ENCODE results near the gene NAA60.

Gene NAA60

DNA sequence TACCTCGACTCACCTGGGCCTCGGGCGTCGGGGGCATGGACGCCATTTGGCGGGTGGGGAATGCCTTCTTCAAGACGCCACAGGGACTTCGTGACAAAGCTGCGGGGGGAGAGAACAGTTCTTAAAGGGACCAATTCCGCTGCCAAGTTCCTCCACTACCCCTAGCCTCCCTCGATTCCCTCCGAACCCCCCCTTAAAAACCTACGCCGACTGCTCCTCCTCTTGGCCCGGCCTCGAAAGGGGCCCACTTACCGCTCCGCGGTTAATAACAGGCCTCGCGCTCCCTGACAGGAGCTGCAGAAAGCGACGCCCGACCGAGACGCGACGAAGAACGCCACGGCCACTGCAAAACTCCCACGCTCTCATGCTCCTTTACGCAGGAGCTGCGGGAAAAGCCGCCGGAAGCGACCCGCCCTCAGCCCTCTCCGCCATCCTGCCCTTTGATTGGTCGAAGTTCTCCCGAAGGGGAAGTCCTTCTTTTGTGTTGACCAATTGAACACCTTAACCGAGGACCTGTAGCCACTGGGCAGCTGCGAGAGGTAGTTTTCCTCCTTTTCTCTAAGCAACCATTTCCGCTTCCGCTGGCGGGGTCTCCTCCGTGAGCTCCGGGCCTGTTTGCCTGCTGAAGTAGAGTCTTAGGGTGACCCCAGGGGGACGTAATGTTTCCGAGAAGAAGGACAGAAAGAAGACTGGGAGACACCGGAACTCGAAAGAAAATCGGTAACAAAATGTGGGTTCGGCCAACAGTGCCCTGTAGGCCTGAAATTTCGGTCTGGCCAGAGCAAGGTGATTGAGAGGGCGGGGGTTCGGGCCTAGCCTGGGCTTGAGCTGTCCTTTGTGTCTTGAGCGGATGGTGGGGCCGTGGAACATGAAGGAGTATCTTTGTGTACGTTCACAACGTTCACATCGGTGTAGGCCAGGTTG, at the start of gene NAA60, which contains the start of gene ZNF597:
NAA60 (plus strand) TSS at position 573 of the 924 bp plus-strand sequence. CDS start 32,548 bp downstream, outside the sequence.
ZNF597 (minus strand) TSS at position 397 of the 924 bp plus-strand sequence; CDS start at position 46, 351 bp downstream.
- peak; percentile 53 for DNase-seq

DNA sequence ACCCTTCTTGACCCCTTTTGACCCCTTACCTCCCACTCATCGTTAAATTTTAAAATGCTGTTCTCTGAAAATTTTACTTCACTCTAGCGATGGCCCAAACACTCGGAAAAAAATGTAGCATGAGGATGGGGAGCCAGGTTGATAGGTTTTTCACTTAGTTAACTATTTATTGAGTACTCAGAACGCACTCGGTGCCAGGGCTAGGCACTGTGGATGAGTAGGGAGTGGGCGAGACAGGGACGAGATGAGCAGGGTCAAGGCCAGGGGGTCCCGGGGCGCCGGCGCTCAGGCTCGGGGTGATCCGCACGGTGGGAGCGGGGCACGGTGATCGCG, 43.1 kb upstream of the NAA60 start:
- no peak for DNase-seq

DNA sequence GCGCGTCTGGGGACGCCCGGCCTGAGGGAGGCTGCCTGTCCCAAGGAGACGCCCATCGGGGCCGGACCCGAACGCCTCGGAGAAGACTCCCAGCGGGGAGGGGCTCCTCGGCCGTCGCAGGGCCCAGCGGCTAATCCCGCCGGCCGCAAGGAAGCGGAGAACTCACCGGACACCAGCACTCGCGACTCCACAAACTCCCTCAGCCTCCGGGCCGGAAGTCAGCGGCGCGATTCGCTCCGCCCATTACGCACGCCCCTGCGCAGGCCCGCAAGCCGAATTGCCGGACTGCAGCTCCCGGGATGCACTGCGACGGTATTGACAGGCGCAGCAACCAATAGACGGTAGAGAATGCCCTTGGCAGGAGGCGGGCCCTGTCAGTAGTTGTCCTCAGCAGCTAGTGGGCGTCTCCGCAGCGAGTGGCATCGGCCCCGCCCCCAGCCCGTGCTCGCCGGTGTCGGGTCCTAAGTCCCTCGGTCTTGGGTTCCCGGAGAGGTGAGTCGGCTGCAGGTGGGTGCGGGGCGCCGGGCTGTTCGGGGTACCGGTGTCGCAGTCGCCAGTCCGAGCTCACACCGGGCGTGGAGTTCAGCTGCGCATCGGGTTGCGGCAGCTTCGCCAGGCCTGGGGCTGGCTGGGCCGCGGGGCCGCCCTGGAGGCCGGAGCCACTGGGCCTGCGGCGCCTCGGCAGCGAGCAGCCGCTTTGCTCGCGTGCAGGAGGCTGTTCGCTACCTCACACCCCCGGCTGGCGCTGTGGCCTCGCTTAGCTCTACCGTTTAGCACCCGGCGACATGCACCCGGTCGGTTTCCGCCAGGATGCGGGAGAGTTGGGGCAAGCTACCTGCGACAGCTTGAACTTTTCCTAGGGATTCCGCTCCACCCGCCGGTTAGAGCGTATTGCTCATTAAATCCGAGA, 42.4 kb upstream of the NAA60 start, which contains the start of the genes ZNF174 and ZSCAN32:
ZNF174 (plus strand) TSS at position 437 of the 910 bp plus-strand sequence. CDS start 790 bp downstream, outside the sequence.
ZSCAN32 (minus strand) TSS at position 226 of the 910 bp plus-strand sequence. CDS start 3,447 bp downstream, outside the sequence.
- peak; percentile 84 for DNase-seq

DNA sequence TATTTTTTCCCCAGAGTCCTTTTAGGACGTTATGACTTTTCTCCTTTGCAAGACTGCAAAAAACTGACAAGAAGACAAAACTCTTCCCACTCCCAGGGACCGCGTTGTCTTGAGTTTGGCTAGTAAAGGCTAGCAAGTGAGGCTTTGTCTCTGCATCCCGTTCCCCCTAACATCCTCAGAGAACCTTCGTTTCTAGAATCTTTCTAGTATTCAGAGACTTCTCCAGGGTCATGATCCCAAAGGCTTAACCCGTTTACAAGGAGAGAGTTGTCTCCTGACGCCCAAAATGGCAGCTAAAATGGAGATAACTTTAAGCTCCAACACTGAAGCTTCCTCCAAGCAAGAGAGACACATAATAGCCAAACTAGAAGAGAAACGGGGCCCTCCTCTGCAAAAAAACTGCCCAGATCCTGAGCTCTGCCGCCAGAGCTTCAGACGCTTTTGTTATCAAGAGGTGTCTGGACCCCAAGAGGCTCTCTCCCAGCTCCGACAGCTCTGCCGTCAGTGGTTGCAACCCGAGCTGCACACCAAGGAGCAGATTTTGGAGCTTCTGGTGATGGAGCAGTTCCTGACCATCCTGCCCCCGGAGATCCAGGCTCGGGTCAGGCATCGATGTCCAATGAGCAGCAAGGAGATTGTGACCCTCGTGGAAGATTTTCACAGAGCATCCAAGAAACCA, 41.6 kb upstream of the NAA60 start:
- no peak for DNase-seq

DNA sequence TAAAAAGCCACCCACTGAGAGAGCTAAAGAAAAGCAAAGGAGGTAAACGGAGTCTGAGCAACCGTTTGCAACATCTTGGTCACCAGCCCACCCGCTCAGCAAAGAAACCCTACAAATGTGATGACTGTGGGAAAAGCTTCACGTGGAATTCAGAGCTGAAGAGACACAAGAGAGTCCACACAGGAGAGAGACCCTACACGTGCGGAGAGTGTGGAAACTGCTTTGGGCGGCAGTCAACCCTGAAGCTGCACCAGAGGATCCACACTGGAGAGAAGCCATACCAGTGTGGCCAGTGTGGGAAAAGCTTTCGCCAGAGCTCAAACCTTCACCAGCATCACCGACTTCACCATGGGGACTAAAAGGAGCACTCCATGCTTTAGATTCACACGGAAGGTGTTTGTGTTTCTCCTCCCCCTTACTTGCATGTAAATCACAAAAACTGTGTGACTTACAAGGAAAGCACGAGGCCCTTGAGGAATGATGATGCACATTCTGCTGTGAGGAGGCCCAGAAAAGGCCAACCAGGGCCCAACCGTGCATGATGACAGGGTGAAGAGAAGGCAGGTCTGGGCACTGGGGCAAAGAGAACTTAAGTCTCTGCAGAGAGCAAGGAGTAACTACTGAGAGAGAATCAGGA, 34.8 kb upstream of the NAA60 start:
- no peak for DNase-seq

DNA sequence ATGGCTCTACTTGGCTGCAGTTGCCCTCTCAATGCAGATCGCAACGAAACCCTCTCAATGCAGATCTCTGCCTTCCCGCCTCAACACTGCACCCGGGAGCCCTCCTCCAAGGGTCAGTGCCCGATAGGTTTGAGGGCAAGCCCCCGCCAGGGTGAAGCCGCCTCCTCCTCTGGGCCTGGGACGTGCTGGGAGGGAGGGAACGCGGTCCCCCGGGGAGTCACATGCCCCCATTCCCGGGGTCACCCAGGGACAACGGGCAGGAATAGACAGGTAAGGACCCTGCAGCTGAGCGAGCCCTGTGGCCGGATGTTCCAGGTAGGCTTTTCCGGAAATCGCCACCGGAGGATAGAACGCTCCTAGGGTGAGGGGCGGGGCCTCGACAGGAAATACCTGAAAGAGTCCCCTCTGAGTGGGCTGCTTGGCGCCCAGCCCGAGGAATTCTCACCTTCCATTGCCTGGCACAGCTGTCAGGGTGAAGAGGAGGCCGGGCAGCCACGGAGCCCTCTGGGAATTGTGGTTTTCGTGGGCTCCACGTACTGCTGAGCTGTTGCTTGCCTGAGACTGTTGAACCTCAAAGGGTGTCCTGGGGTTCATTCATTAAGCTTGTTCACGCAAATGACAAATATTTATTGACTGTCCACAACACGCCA, 29.6 kb upstream of the NAA60 start:
- DNase-seq, result no peak

DNA sequence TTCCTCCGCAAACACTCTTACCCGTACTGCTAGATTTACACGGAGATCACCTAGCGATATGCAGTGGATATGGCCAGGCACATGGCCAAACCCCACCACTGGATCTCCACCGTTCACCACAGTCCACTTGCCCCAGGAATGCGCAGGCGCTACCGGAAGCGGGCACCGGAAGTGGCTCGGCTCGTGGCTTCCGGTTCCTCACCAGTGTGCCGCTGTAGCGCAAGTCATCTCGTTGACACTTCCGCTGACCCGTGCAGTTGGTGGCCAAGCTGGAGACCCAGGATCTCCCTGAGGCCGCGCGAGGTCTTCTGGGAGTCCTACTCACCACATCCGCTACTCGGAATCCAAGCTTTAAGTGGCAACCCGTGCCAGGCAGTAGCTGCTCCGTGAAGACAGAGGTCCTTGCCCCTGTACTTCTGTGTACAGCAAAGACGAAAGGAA, 11.7 kb upstream of the NAA60 start:
- no peak for DNase-seq

DNA sequence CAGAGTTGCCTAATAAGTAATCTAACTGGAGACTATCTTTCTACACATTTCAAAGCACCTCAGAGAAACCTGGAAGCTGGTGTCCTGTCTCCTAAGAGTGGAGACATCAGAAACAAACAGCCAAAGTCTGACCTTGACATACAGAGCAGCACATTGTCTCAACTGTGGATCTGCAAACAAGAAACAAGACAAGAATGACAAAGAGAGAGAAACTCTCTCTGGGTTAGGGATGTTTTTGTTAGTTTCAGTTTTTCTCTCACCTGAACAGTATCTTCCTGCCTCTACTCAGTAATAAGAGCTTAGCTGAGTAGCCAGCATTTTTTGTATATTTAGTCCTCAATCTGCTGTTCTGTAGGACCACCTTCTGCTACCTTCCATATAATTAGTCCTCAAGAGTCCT, 9.1 kb upstream of the NAA60 start:
- DNase-seq, result no peak

DNA sequence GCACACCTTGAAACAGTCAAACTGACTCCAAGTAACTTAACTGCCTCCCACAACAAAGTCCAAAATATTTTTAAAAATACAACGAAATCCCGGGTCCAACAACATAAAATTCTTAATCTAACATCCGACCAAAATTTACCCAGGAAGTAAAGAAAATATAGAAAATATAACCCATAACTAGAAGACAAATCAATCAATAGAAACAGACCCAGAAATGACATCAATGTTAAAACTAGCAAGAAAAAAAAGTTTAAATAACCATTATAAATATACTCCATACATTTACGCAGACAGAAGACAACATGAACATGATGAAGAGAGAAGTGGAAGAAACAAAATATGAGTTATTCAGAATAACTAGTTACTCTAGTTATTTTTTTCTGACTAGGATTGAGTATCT, 3.8 kb upstream of the NAA60 start:
- DNase-seq, result no peak

DNA sequence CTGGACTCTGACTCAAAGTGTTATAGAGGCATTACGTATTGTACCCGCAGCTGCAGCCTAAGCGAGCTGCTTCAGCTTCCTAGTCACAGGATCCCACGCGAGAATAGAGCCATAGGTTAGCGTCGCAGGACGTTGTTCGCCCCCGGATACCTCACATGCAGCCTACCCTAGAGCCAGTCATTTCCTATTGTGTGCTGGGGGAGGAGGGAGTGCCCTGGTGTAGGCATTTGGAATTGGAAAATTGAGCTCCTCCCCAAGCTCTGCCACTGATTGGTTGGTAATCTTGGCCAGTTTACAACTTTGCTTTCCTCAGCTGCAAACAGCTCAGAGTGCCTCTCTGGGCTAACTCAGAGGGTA, 530 bp downstream of the NAA60 start:
- DNase-seq, result no peak

DNA sequence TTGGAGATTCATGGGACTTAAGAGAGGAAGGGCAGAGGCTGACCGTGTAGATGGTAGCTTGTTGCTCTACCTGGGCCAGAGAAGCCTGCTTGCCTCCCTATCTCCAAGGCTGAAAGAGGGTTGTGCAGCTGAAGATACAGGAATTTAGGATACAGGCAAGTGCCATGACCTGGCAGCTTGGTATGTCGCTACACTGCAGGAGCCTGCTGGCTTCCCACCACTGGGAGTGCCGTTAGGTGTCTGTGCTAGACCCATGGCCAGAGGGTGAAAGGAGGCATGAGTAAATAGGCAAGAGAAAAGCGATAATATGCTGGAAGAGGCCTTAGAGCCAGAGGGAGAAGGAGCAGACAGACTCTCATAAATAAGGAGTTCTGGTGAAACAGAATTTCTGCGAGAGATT, 10.6 kb downstream of the NAA60 start:
- no peak for DNase-seq

DNA sequence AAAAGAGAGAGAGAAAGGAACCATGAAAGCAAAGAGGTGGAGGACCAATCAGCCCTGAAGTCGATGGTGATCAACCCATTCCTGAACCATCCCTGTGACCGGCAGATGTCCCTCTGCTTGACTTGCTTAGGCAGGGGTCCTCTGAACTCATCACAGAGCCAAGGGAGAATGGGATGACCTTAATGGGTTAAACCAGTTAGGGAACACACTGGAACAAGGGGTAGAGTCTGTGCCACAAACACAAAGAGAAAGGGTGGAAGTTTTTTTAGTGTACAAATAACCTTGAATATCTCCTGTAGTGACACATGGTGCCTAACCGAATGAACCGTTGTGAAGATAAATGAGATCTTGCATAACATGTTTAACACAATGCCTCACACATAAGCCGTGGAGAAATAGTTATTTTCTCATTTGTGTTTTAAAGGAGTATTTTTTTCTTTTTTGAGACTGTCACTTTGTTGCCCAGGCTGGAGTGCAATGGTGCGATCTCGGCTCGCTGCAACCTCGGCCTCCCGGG, 11.2 kb downstream of the NAA60 start:
- no peak for DNase-seq

DNA sequence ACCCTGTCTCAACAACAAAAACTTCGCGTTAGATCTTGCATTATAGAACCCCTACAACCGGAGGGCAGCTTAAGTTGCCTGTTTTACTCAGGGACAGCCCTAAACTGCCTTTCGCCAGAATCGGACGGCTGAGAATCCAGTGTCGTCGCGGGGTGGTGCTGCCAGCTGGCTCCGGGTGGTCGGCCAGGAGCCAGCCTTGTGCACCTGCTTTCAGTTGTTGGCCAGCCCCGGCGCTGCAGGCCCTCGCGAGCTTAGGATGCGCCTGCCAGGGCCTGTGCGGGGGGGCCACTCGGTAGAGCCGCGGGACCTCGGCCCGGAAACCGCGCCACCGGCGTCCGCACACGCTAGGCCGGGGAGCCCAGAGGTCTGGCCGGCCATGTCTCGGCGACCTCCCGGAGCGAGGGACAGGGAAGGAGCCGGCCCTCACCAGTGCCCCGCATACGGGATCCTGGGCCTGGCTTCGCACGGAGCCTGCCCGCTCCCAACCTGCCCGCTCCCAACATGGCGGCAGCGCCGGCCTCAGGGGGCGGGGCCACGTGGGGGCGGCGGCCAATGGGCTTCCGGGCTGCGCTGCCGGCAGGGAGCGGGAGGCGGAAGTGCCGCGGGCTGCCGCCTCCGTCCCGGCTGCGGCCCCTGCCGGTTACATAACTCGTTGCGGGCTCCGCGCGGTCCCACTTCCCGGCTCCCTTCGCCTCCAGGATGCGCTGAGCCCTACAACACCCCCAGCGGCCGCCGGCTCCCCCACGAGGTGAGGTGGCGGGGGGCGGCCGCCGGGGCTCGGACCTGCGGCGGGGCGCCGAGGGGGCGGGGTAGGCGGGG, 14.2 kb downstream of the NAA60 start:
- DNase-seq, result peak; percentile 55

DNA sequence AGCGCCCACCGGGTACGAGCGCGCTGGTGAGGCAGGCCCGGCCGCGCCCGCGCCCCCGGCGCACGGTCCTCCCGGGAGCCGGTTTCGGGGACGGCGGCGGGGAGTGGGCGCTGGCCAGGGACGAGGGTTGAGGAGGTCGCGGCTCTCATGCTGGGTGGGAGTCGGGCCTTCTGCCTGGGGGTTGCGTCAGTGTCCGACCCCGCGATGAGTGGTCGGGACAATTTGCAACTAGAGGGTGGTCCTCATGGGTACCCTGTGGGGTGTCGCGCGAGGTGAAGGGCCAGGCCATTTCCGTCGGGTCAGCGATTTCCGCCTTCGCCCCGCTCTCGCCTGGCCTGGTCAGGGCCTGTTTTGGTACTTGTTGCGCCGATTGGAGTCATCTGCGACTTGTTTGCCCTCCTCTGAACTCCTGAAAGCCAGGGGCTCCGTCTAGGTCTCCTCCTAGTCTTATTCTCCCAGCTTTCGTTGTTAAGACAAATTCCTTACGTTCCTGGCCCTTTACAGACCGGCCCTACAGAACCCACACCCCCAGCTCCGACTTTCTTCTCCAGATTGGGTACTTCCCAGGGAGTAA, 14.9 kb downstream of the NAA60 start:
- DNase-seq, result no peak

DNA sequence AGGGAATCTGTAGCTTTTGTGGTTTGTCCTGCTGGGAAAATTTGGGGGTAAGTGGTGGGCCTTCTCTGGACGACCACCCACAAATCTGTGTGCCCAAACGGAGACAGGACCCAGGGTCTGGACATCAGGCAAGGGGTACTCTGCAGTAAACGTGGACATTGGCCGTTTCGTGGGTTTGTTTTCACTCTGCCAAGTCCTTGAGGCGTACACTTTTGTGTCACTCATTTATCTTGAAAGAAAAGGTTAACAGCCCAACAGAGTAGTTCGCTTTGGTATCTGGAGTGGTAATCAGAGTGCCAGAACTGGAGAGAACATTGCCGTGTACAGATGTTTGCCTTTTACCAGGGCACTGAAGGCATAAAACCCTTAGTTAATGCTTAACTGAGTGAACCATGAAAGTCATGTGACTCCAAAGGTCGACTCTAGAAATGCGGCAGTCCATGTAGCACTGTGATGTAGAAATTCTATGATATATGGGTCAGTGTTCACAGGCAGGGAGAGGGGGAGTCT, 15.4 kb downstream of the NAA60 start:
- no peak for DNase-seq

DNA sequence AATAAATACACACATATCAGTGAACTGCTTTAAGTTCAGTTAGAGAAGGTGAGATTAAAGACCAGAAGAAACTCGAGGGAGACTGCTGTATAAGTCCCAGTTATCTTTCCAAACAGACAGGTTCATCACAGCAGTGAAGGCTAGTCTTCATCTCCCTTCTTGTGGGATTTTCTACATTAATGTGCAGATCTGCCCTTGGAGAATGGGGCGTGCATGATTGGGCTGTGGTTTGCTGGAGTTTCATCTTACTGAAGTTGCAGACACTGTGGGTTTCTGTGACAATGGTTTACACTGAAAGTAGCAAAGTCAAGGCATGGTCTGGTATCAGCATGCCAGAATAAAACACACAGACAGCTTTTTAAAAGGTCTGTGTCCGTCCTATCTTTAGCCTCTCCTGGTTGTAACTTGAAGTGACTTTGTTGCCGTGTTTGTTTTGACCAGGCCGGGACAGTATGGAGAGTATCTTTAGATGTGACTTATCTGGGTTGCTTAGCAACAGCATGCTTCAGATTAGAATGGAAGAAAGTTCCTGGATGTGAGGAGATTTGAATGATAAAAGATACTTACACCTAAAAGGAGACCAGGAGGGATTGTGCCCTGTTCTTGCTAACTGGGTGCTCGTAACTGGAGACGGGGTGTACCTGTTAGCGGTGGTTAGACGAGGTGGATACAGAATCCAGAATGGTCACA, 16.1 kb downstream of the NAA60 start:
- no peak for DNase-seq

DNA sequence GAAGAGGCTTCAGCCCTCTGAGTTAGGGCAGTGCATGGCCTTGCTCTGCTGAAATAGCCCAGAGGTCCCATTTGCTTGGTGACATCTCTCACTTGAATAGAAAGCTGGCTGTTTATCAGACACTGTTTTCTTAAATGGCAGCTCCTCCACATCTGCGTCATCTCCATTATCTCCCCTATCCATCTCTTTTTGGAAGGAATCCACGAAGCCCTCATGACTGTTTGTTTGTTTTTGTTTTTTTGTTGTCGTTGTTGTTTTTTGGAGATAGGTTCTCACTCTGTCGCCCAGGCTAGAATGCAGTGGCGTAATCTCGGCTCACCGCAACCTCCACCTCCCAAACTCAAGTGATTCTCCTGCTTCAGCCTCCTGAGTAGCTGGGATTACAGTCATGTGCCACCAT, 16.6 kb downstream of the NAA60 start:
- no peak for DNase-seq

DNA sequence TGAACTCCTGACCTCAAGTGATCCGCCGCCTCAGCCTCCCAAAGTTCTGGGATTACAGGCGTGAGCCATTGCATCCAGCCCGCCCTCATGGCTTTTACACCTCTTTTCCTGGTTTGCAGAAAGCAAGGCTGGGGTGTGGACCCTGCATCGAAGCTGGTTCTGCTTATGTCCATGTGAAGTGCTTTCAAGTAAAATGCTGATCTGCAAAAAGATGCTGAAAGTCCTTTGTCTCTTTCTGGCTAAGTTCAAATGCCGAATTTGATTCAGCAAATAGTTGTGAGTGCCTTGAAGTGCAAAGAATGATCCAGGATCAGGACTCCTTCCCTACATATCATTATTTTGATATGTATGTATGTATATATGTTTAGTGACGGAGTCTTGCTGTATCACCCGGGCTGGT, 17.1 kb downstream of the NAA60 start:
- no peak for DNase-seq

DNA sequence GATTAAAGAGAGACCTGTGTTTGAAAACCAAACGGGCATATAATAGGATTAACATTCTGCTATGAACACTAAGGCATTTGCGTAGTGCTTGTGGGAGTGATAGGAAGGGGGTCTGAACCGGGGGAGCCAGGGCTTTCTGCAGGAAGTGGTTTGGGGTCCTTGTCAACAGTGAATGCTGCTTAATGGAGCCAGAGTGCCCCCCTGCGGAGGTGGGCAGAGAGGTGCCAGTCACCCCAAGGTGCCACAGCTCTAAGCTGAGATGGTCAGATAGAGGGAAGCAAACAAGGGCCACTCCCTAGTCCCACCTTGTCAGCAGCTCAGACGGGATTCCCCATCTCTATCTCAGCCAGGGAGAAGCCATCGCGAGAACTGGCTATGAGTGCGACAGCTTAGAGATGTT, 17.7 kb downstream of the NAA60 start:
- DNase-seq, result no peak

All from NCI-H510A (cell line).